ENCODE data around the gene TCEA2. TPM values are rescaled to one million over a fixed set of nuclear protein-coding genes. Genes with fewer than 3 reads are reported as not detected.

The TCEA2 gene
- total RNA-seq, 1 experiment from 2014 or later: 38.5 TPM

DNA sequence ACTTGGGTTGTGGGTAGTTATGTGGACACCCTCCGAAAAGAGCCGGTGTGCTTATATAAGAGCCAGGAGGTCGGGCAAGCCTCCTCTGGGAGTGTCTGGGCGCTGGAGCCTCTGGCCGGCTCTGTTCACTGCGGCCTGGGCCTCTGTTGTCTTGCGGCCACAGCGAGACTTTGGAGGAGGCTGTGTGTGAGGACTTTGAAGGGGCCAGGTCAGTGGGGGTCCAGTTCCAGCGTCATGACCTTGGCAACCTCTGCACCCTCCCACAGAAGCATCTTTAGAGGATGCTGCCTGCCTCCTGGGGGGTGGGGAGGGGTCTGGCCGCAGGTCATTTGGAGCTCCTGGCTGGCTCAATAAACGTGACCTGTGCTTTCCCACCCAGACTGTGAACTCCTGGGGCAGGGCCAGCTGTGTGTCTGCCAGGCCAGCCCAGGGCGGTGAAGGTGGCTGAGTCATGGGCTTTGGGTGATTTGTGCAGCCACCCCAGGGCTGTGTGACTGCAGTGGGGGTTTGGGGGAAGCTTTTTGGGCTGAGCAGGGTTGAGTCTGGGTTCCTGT lies 1.2 kb downstream of the TCEA2 start:
- no peak for ATAC-seq
- CTCF ChIA-PET: no interaction called here
- no peaks in the 10 kb centered on the region for H3K9me3 ChIP-seq (ENCODE audit: control insufficient read depth, insufficient read depth, low read depth, low read length)
- H3K4me1 ChIP-seq (ENCODE audit: control insufficient read depth, insufficient read depth, low read length): peaks cover 30% of the 10 kb centered on the region
- no peaks in the 10 kb centered on the region for H3K27me3 ChIP-seq (ENCODE audit: control insufficient read depth, insufficient read depth, low read length)
- no peak for TF ChIP-seq TCF7L2 (IDR thresholded peaks at IDR 0.05; ENCODE audit: low read depth, low read length)
- TF ChIP-seq, protein P1, sequence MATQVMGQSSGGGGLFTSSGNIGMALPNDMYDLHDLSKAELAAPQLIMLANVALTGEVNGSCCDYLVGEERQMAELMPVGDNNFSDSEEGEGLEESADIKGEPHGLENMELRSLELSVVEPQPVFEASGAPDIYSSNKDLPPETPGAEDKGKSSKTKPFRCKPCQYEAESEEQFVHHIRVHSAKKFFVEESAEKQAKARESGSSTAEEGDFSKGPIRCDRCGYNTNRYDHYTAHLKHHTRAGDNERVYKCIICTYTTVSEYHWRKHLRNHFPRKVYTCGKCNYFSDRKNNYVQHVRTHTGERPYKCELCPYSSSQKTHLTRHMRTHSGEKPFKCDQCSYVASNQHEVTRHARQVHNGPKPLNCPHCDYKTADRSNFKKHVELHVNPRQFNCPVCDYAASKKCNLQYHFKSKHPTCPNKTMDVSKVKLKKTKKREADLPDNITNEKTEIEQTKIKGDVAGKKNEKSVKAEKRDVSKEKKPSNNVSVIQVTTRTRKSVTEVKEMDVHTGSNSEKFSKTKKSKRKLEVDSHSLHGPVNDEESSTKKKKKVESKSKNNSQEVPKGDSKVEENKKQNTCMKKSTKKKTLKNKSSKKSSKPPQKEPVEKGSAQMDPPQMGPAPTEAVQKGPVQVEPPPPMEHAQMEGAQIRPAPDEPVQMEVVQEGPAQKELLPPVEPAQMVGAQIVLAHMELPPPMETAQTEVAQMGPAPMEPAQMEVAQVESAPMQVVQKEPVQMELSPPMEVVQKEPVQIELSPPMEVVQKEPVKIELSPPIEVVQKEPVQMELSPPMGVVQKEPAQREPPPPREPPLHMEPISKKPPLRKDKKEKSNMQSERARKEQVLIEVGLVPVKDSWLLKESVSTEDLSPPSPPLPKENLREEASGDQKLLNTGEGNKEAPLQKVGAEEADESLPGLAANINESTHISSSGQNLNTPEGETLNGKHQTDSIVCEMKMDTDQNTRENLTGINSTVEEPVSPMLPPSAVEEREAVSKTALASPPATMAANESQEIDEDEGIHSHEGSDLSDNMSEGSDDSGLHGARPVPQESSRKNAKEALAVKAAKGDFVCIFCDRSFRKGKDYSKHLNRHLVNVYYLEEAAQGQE (IDR thresholded peaks at IDR 0.05; ENCODE audit: insufficient read depth in 1 of 2, low read depth in 2 of 2, low read length in 1 of 2): no peak
- TF ChIP-seq POLR2AphosphoS5 (IDR thresholded peaks at IDR 0.05; ENCODE audit: low read depth, low read length): no peak
- TF ChIP-seq, protein P2, sequence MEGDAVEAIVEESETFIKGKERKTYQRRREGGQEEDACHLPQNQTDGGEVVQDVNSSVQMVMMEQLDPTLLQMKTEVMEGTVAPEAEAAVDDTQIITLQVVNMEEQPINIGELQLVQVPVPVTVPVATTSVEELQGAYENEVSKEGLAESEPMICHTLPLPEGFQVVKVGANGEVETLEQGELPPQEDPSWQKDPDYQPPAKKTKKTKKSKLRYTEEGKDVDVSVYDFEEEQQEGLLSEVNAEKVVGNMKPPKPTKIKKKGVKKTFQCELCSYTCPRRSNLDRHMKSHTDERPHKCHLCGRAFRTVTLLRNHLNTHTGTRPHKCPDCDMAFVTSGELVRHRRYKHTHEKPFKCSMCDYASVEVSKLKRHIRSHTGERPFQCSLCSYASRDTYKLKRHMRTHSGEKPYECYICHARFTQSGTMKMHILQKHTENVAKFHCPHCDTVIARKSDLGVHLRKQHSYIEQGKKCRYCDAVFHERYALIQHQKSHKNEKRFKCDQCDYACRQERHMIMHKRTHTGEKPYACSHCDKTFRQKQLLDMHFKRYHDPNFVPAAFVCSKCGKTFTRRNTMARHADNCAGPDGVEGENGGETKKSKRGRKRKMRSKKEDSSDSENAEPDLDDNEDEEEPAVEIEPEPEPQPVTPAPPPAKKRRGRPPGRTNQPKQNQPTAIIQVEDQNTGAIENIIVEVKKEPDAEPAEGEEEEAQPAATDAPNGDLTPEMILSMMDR (IDR thresholded peaks at IDR 0.05): no peak
- TF ChIP-seq SIN3A (IDR thresholded peaks at IDR 0.05; ENCODE audit: borderline replicate concordance, insufficient read depth, low read depth, low read length): no peak
- no peak for DNase-seq (ENCODE audit: low read depth, low spot score)
- intact Hi-C loops (cut with micrococcal nuclease; ENCODE audit: unreplicated experiment): no loop called here
- no TSS peak for BruUV-seq (replicated peaks)
- H3K4me3 ChIP-seq (ENCODE audit: low read depth in 2 of 2, low read length in 2 of 2): peak overlapping the region; percentile 67 to 72
- POLR2A ChIA-PET: interaction anchor here (0.6 kb wide), 1 partner anchor 11 kb away, joined by 3 read pairs; no protein-coding TSS in a partner anchor
- H3K27ac ChIP-seq (ENCODE audit: low read length): peak overlapping the region; percentile 74
- in situ Hi-C loops (cut with HindIII; ENCODE audit: low pct_unique_long_range_greater_than_20kb, low sequenced_read_pairs): no loop called here
- H3K36me3 ChIP-seq (ENCODE audit: control insufficient read depth, insufficient read depth, low read length): no peaks in the 10 kb centered on the region

DNA sequence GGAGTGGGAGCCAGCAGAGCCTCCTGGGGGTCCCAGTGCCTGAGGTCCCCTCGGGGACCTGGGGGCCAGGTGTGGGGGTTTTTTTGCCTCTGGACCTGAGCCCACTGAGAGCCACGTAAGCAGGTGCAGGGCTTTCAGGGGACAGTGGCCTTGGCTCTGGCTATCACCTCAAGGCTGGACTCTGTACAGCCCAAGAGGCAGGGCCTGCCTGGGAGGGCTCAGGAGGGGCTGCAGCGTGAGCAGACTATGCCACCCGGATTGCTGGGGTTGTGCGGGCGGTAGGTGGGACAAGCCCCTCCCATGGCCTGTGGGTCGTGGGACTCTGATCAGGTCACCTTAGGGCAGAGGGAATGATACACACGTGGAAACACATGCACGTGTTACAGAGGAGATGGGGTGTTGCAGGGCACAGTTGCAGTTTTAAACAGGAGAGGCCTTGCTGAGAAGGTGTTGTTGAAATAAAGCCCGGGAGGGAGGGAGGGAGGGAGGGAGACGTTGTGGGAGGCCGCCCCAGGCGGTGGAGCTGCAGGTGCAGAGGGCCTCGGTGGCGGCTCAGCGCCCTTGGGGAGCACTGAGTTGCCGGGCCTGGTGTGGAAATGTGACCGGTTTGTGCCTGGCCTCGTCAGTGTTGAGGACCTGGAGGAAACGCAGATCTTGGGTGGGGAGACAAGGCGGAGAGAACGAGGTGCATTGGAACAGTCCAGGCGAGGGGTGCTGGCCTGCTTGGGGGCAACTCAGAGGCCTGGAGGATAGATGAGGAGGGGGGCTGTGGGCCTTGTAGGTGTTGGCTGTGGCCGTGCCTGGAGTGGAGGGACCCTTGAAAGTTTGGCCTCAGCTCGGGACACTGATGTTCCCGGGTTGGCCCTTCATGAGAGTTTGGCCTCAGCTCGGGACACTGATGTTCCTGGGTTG lies 2.3 kb downstream of the TCEA2 start:
- Histone ChIP-seq H3K9me3 (ENCODE audit: control insufficient read depth, insufficient read depth, low read depth, low read length) (no peaks in the 10 kb centered on the region), H3K27ac (ENCODE audit: low read length) (no peak overlapping the region), H3K4me1 (ENCODE audit: control insufficient read depth, insufficient read depth, low read length) (peaks cover 30% of the 10 kb centered on the region), H3K27me3 (ENCODE audit: control insufficient read depth, insufficient read depth, low read length) (no peaks in the 10 kb centered on the region), H3K4me3 (ENCODE audit: low read depth in 2 of 2, low read length in 2 of 2) (no peak overlapping the region), H3K36me3 (ENCODE audit: control insufficient read depth, insufficient read depth, low read length) (no peaks in the 10 kb centered on the region)
- in situ Hi-C loops (cut with HindIII; ENCODE audit: low pct_unique_long_range_greater_than_20kb, low sequenced_read_pairs) (no loop called here), intact Hi-C loops (cut with micrococcal nuclease; ENCODE audit: unreplicated experiment) (no loop called here)
- CTCF ChIA-PET: no interaction called here
- POLR2A ChIA-PET: no interaction called here
- no TSS peak for BruUV-seq (replicated peaks)
- no peak for DNase-seq (ENCODE audit: low read depth, low spot score)
- TF ChIP-seq, protein P2 (IDR thresholded peaks at IDR 0.05): no peak
- TF ChIP-seq SIN3A (IDR thresholded peaks at IDR 0.05; ENCODE audit: borderline replicate concordance, insufficient read depth, low read depth, low read length): no peak
- no peak for TF ChIP-seq POLR2AphosphoS5 (IDR thresholded peaks at IDR 0.05; ENCODE audit: low read depth, low read length)
- TF ChIP-seq TCF7L2 (IDR thresholded peaks at IDR 0.05; ENCODE audit: low read depth, low read length): no peak
- TF ChIP-seq, protein P1 (IDR thresholded peaks at IDR 0.05; ENCODE audit: insufficient read depth in 1 of 2, low read depth in 2 of 2, low read length in 1 of 2): no peak
- no peak for ATAC-seq

All from Panc1 (cell line).